Mammary microvascular endothelial cell (primary cell): ENCODE data around the gene OR12D3. TPM values are rescaled to one million over a fixed set of nuclear protein-coding genes. Genes with fewer than 3 reads are reported as not detected.

Source experiments
- total RNA-seq: library from RNA; depleted of rRNA; stranded (reverse); fragments of >200 nt; gene quantifications from 2 replicates; pipeline ENCODE4 v1.2.3, GENCODE V29; 2015

OR12D3 gene, protein sequence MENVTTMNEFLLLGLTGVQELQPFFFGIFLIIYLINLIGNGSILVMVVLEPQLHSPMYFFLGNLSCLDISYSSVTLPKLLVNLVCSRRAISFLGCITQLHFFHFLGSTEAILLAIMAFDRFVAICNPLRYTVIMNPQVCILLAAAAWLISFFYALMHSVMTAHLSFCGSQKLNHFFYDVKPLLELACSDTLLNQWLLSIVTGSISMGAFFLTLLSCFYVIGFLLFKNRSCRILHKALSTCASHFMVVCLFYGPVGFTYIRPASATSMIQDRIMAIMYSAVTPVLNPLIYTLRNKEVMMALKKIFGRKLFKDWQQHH
- total RNA-seq, result not detected in 2 replicates

DNA sequence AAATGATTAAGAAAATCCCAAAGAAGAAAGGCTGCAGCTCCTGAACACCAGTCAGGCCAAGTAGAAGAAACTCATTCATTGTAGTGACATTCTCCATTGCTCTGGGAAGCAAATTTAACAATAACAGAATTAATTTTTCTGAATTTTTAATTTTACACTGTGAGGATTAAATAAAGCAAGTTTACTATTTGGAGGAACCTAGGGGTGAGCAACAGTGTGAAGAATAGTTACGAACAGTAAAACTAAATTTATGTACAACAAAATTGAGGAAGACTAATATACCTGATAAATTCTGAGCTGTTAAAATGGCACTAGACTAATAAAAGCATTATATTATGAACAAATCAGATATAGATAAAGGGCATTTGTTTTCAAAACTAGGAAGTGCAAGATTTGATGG, at the start of gene OR12D3:
TSS of gene OR12D3 (minus strand) at position 101 of the 400 bp plus-strand sequence. CDS start at position 97, 4 bp downstream.

DNA sequence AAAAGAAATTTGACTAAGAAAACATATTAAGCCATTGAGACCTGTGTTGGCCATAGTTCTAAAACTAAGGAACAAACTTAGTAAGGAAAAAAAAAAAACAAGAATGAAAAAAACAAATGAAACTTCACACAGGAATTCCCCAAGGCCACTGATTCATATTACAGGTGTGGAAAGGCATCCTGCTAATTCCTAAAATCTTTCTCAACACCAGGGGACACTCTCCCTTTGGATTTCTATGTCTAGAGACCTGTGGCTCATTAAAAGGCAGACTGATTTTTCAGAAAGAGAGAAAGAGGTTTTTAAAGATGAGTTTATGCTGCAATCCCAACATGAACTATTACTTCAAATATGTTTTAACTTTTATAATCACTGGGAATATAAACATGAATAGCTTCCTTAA, 39.5 kb upstream of the OR12D3 start, which contains the start of gene OR12D1:
TSS of gene OR12D1 (plus strand) at position 341 of the 400 bp plus-strand sequence.

DNA sequence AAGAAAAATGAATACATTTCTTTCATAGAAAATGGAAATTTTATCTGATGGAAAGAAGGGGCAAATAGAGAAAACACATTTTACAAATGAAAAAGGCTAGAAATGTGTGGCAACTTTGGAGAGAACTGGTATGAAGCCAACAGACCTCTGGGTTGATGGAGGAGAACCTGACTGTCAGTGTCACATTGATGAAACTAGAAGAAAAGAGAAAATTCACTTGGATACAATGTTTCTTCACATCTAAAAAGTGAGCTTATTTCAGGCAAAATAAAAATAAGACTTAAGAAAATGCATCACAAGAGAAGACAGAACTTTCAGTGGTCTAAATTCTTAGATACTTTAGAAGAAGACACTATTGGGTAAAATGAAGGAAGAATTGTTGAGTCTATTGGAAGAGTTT, 20.2 kb upstream of the OR12D3 start, which contains the start of gene OR12D2:
TSS of gene OR12D2 (plus strand) at position 301 of the 400 bp plus-strand sequence. CDS start 1,069 bp downstream, outside the sequence.

DNA sequence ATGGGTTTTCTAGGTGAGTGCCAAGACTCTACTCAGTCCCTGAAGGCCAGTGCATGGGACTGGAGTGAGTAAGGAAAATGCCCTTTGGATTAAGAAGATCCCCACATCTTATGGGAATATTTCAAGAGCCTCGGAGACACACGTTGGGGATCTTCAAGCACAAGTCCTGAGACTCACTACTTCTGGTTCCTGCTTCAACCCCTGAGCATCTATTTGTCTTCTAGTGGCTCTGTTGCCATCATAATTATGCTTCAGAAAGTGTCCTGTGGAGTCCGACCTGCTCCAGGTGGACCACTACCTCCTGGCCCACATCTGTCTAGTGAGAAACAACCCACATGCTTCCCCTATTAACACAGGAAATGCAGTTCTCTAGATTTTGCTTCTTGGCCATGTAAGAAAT, 6.3 kb downstream of the OR12D3 start, which contains the start of gene OR5V1:
TSS of gene OR5V1 (minus strand) at position 101 of the 400 bp plus-strand sequence. CDS start 12,670 bp downstream, outside the sequence.

Other genes with a start within 250 kb of the OR12D3 start
- not detected in 2 replicates for gene OR2J2, start 204.4 kb downstream of the OR12D3 start, total RNA-seq
- not detected in 2 replicates for gene OR14J1, start 73.6 kb downstream of the OR12D3 start, total RNA-seq
- gene OR5V1, start 6.4 kb downstream of the OR12D3 start, total RNA-seq, result not detected in 2 replicates
- gene OR12D2, start 20.3 kb upstream of the OR12D3 start, total RNA-seq, result not detected in 2 replicates
- gene OR12D1, start 39.6 kb upstream of the OR12D3 start, total RNA-seq, result not detected in 2 replicates
- gene OR10C1, start 64.0 kb upstream of the OR12D3 start, total RNA-seq, result not detected in 2 replicates
- gene OR11A1, start 81.8 kb upstream of the OR12D3 start, total RNA-seq, result not detected in 2 replicates
- gene OR2H1, start 81.9 kb upstream of the OR12D3 start, total RNA-seq, result not detected in 2 replicates
- not detected in 2 replicates for gene MAS1L, start 112.7 kb upstream of the OR12D3 start, total RNA-seq
- gene UBD, start 184.4 kb upstream of the OR12D3 start, total RNA-seq, result 23.4 and 24.5 TPM in 2 replicates
- not detected in 2 replicates for gene OR2H2, start 209.8 kb upstream of the OR12D3 start, total RNA-seq